HG02610 (cell line): ENCODE results near the gene EMX2.
"Not testable (repeated sequence)": the region's sequence is repeated elsewhere in the genome, so short reads cannot be mapped to it uniquely, and the experiment has no call there.

ENCODE experiments used
- ATAC-seq: cut with Tn5 transposase; IDR thresholded peaks from one replicate; pipeline ENCODE4 v1.9.1; 2021; ENCODE audit warnings: mild to moderate bottlenecking, moderate library complexity; ENCODE audit not compliant: unreplicated experiment

EMX2 gene

GRCh38 chr10:117542706-117543224, at the start of gene EMX2:
TSS of gene EMX2 (plus strand) at chr10:117542746. CDS start at chr10:117543268, 522 bp downstream.
- no peak for ATAC-seq

- no peak for ATAC-seq
These were observed 46.5 kb upstream of the EMX2 start for GRCh38 chr10:117496031-117496430.

GRCh38 chr10:117496616-117497028, 45.9 kb upstream of the EMX2 start:
- ATAC-seq, result peak; percentile 82

GRCh38 chr10:117497736-117498135, 44.8 kb upstream of the EMX2 start:
- no peak for ATAC-seq

- no peak for ATAC-seq
These were observed 43.1 kb upstream of the EMX2 start for GRCh38 chr10:117499248-117500105.

- no peak for ATAC-seq
These were observed 42.1 kb upstream of the EMX2 start for GRCh38 chr10:117500456-117500855.

GRCh38 chr10:117501460-117502035, 41.0 kb upstream of the EMX2 start:
- no peak for ATAC-seq

- no peak for ATAC-seq
These were observed 39.9 kb upstream of the EMX2 start for GRCh38 chr10:117502421-117503243.

GRCh38 chr10:117503244-117504205, 39.0 kb upstream of the EMX2 start:
- ATAC-seq, result no peak

GRCh38 chr10:117504562-117504961, 38.0 kb upstream of the EMX2 start:
- ATAC-seq, result no peak

- not testable (repeated sequence) for ATAC-seq
These were observed 35.5 kb upstream of the EMX2 start for GRCh38 chr10:117507081-117507480.

GRCh38 chr10:117509573-117509972, 33.0 kb upstream of the EMX2 start:
- no peak for ATAC-seq

- ATAC-seq, result no peak
These were observed 30.8 kb upstream of the EMX2 start for GRCh38 chr10:117511601-117512390.

- no peak for ATAC-seq
These were observed 27.6 kb upstream of the EMX2 start for GRCh38 chr10:117514971-117515370.

GRCh38 chr10:117516681-117517080, 25.9 kb upstream of the EMX2 start:
- no peak for ATAC-seq

GRCh38 chr10:117518246-117518645, 24.3 kb upstream of the EMX2 start:
- ATAC-seq, result no peak

- no peak for ATAC-seq
These were observed 23.3 kb upstream of the EMX2 start for GRCh38 chr10:117519286-117519685.

GRCh38 chr10:117519879-117520278, 22.7 kb upstream of the EMX2 start:
- no peak for ATAC-seq

GRCh38 chr10:117530791-117531190, 11.8 kb upstream of the EMX2 start:
- ATAC-seq, result no peak
